ENCODE data around the gene PET100. TPM values are rescaled to one million over a fixed set of nuclear protein-coding genes. Genes with fewer than 3 reads are reported as not detected.

PET100 gene
- total and polyA plus RNA-seq, 10 donors: 8.7 to 130 (median 86.8) TPM

DNA sequence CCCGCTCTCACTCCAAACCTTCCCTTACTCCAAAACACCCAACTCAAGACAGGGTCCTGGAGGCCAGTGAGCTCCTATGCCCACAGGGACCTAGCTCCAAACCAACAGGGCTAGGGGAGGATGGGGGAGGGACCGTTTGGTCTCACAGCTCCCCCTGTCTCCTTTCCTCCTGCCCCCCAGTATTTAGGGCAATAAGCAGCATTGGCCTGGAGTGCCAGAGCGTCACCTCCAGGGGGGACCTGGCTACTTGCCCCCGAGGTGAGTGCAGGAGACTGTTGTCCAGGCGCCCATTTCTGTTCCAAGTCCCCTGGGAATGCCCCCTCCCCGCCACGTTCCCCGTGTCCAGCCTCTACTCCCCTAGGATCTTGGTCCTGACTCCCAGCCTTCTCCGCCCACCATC is 40.0 kb downstream of the PET100 start:
- no peak for DNase-seq
- Histone ChIP-seq H3K4me1 (peaks cover 0 to 32% (median 5%) of the 10 kb centered on the region in 6 donors), H3K4me3 (peak overlapping the region in 3 of 8 donors; percentile 8 to 55 (median 16)), H3K9me3 (peaks cover 0 to 5% (median 0%) of the 10 kb centered on the region in 8 donors), H3K36me3 (no peaks in the 10 kb centered on the region), H3K27ac (peak overlapping the region in 4 of 8 donors; percentile 47 to 78 (median 72)), H3K27me3 (replicated peaks in 1 of 7) (peaks cover 0 to 62% (median 17%) of the 10 kb centered on the region in 7 donors)
- intact Hi-C loops (cut with DNase I; ENCODE audit: low total_unique reads): no loop called here
- TF ChIP-seq, protein P1, sequence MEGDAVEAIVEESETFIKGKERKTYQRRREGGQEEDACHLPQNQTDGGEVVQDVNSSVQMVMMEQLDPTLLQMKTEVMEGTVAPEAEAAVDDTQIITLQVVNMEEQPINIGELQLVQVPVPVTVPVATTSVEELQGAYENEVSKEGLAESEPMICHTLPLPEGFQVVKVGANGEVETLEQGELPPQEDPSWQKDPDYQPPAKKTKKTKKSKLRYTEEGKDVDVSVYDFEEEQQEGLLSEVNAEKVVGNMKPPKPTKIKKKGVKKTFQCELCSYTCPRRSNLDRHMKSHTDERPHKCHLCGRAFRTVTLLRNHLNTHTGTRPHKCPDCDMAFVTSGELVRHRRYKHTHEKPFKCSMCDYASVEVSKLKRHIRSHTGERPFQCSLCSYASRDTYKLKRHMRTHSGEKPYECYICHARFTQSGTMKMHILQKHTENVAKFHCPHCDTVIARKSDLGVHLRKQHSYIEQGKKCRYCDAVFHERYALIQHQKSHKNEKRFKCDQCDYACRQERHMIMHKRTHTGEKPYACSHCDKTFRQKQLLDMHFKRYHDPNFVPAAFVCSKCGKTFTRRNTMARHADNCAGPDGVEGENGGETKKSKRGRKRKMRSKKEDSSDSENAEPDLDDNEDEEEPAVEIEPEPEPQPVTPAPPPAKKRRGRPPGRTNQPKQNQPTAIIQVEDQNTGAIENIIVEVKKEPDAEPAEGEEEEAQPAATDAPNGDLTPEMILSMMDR (IDR thresholded peaks at IDR 0.05 in 8 of 11, conservative IDR thresholded peaks at IDR 0.05 in 3 of 11): no peak
- TF ChIP-seq POLR2AphosphoS5 (IDR thresholded peaks at IDR 0.05): no peak
- no peak for TF ChIP-seq POLR2A (IDR thresholded peaks at IDR 0.05)
- 35 to 45% (median 45%) methylated on average over 8 to 9 of the region's 9 CpGs for WGBS, 5 donors

DNA sequence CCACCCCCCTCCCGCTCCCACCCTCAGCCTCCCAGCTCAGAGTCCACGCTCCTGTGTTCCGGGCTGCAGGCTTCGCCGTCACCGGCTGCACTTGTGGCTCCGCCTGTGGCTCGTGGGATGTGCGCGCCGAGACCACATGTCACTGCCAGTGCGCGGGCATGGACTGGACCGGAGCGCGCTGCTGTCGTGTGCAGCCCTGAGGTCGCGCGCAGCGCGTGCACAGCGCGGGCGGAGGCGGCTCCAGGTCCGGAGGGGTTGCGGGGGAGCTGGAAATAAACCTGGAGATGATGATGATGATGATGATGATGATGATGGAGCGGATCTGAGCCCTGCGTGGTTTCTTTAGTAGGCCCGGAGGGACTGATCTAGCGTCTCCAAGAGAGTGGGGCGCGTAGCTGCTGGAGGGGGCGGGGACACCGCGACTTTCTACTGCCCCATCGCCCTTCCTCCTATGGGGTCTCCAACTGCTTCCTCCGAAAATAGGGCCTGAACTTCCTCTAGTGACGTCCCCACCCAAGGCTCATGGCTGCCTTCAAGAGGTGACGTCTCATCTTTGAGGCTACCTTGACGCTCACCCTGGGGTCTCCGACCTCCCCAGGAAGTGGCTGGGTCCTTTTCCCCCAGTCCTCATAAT is 40.7 kb downstream of the PET100 start:
- 3 to 6% (median 4%) methylated on average over 27 to 43 of the region's 43 CpGs for WGBS, 5 donors

DNA sequence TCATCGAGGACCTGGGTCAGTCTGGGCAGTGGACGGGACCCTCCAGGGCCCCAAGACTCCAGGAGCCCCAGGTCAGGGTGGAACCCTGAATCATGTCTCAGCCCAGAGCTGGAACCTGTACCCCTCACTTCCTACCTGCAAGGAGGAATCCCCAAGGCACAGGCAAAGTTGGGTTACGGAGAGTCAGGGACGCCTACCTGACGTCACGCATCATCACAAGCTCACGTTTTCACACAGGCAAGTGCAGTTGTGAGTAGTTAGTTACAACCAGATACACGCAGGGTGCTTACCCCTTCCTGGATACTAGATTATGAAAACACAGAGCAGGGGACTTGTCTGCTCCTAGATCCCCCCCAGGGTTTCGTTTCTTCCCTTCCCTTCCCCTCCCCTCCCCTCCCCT is 41.2 kb downstream of the PET100 start:
- WGBS, 5 donors: 42 to 62% (median 50%) methylated on average over 9 of the region's 9 CpGs
- TF ChIP-seq, protein P1 (IDR thresholded peaks at IDR 0.05 in 8 of 11, conservative IDR thresholded peaks at IDR 0.05 in 3 of 11): no peak
- TF ChIP-seq POLR2A (IDR thresholded peaks at IDR 0.05): no peak
- TF ChIP-seq POLR2AphosphoS5 (IDR thresholded peaks at IDR 0.05): no peak
- Histone ChIP-seq H3K36me3 (no peaks in the 10 kb centered on the region), H3K4me1 (peaks cover 0 to 43% (median 9%) of the 10 kb centered on the region in 6 donors), H3K4me3 (peak overlapping the region in 2 of 8 donors; percentile 8 to 55), H3K27ac (peak overlapping the region in 4 of 8 donors; percentile 58 to 78 (median 72)), H3K27me3 (replicated peaks in 1 of 7) (peaks cover 0 to 58% (median 17%) of the 10 kb centered on the region in 7 donors), H3K9me3 (peaks cover 0 to 5% (median 0%) of the 10 kb centered on the region in 8 donors)
- intact Hi-C loops (cut with DNase I; ENCODE audit: low total_unique reads): no loop called here
- DNase-seq: no peak

More for the DNA sequence above, 40.7 kb downstream of the PET100 start:
- DNase-seq: peak; percentile 86
- intact Hi-C loops (cut with DNase I; ENCODE audit: low total_unique reads): no loop called here
- no peaks in the 10 kb centered on the region for H3K36me3 ChIP-seq
- peaks cover 0 to 37% (median 5%) of the 10 kb centered on the region in 6 donors for H3K4me1 ChIP-seq
- H3K4me3 ChIP-seq: peak overlapping the region in 5 of 8 donors; percentile 5 to 55 (median 8)
- H3K27me3 ChIP-seq (replicated peaks in 1 of 7): peaks cover 0 to 57% (median 17%) of the 10 kb centered on the region in 7 donors
- peaks cover 0 to 5% (median 0%) of the 10 kb centered on the region in 8 donors for H3K9me3 ChIP-seq
- TF ChIP-seq, protein P1 (IDR thresholded peaks at IDR 0.05 in 8 of 11, conservative IDR thresholded peaks at IDR 0.05 in 3 of 11): no peak
- TF ChIP-seq POLR2AphosphoS5 (IDR thresholded peaks at IDR 0.05): peak in 1 of 3 donors; percentile 71
- no peak for TF ChIP-seq POLR2A (IDR thresholded peaks at IDR 0.05)
- peak overlapping the region in 4 of 8 donors; percentile 58 to 78 (median 72) for H3K27ac ChIP-seq

DNA sequence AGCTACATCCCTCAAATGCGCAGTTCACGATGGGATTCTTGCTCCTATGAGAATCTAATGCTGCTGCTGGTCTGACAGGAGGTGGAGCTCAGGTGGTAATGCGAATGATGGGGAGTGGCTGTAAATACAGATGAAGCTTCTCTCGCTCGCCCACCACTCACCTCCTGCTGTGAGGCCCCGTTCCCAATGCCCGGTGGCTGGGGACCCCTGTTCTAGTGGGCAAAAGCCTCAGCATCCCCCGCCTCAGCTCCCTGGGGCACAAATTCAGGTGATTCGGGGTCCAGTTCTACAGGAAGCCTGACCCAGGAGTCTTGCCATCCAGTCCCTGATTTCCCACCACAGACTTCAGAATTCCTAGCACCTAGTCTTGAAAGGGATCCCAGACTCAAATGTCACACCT is 42.9 kb downstream of the PET100 start:
- Histone ChIP-seq H3K4me1 (peaks cover 0 to 59% (median 20%) of the 10 kb centered on the region in 6 donors), H3K27ac (peak overlapping the region in 3 of 8 donors; percentile 85 to 98 (median 98)), H3K27me3 (replicated peaks in 1 of 7) (peaks cover 0 to 75% (median 25%) of the 10 kb centered on the region in 7 donors), H3K36me3 (no peaks in the 10 kb centered on the region), H3K4me3 (no peak overlapping the region), H3K9me3 (peaks cover 0 to 5% (median 0%) of the 10 kb centered on the region in 8 donors)
- intact Hi-C loops (cut with DNase I; ENCODE audit: low total_unique reads): no loop called here
- no peak for DNase-seq
- WGBS, 5 donors: 55 to 76% (median 62%) methylated on average over 8 to 9 of the region's 9 CpGs
- TF ChIP-seq, protein P1 (IDR thresholded peaks at IDR 0.05 in 8 of 11, conservative IDR thresholded peaks at IDR 0.05 in 3 of 11): no peak
- no peak for TF ChIP-seq POLR2A (IDR thresholded peaks at IDR 0.05)
- TF ChIP-seq POLR2AphosphoS5 (IDR thresholded peaks at IDR 0.05): no peak

All from spleen (tissue), 11 donors.